Measurements from ENCODE around the gene OSBPL6.
"Not testable (repeated sequence)": the region's sequence is repeated elsewhere in the genome, so short reads cannot be mapped to it uniquely, and the experiment has no call there.

OSBPL6 gene

DNA sequence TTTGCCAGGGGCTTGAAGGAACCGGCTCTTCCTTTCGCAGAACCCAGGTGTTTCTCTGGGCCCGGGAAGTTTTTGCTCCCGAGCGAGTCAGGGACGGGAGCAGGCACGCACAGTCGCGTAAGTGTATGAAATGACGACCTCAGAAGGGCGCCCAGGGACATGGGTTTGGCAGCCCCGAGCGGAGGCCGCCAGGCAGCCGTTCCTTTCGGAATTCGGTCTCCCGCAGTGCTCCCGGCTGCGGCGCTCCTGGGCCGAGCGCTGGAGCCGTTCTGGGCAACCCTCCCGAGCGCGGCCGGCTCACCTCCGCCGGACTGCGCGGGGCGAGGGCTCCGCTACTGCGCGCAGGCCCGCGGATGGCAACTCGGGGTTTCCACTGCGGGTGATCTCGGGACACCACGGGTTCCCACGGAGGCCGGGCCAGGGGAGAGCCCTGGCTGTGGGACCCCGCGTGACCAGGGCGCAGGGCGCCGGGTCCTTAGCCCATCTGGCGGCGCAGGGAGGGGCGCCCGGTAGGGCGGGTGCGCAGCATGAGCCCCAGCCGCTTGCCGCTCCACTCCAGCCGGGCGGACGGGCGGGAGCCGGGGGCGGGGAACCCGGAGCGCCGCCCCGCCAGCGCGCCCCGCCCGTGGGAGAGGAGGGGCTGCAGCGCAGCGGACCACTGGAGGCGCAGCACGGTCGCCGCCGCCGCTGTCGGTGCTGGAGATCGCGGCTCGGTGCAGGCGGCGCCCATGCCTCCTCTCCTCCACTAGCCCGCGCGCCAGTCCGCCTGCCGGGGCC lies at the start of gene OSBPL6:
Gene OSBPL6, plus strand, starts transcription at position 690 of the 777 bp plus-strand sequence. CDS start 111,673 bp downstream, outside the sequence.
- DNase-seq: no peak

GRCh38 chr2:178152033-178152432 lies 42.3 kb upstream of the OSBPL6 start:
- no peak for DNase-seq

GRCh38 chr2:178152542-178152941 lies 41.8 kb upstream of the OSBPL6 start:
- no peak for DNase-seq

DNA sequence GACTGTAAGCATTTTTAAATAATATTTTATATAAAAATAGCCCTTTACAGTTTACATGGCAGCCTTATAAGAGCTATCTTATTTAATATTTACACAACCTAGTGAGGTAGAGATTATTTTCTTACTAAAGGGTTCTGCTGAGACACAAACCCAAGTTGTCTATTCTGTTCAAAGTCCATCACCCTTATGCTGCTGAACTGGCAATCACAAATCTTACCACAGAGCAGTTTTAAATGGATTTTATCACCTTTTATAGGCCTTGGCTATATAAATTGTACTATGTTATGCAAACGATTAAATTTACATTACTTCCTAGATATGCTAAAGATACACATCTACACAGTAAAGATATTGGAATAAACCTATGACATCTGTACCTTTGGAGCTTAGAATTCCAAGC lies 41.3 kb upstream of the OSBPL6 start:
- DNase-seq: no peak

- not testable (repeated sequence) for DNase-seq
Measured at GRCh38 chr2:178153878-178154277, 40.4 kb upstream of the OSBPL6 start.

GRCh38 chr2:178155524-178155923 lies 38.8 kb upstream of the OSBPL6 start:
- no peak for DNase-seq

GRCh38 chr2:178157574-178157973 lies 36.7 kb upstream of the OSBPL6 start:
- no peak for DNase-seq

DNA sequence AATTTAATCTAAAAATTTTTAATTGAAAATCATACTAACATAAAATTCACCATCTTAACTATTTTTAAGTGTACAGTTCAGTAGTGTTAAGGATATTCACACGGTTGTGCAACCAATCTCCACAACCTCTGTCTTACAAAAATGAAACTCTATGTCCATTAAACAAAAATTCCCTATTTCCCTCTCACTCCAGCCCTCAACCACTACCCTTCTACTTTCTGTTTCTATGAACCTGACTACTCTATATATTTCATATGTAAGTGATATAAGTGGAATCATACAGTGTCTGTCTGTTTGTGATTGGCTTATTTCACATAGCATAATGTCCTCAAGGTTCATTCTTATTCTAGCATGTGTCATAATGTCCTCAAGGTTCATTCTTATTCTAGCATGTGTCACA lies 34.3 kb upstream of the OSBPL6 start:
- DNase-seq: no peak

DNA sequence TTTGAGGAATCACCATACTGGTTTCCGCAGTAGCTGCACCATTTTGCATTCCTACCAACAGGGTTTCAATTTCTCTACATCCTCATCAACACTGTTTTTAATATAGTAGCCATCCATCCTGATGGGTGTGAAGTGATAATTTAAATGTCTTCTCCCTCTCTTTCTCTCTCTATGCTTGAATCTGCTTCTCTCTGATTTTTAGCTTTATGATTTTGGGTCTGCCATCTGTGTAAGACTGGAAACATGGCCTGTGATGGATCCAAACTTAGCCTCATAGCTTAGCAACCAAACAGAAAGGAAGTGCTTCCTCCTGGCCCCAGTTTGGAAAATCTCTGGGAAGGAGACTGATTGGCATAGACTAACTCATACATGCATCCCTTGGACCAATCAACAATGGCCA lies 33.7 kb upstream of the OSBPL6 start:
- no peak for DNase-seq

GRCh38 chr2:178163395-178163794 lies 30.9 kb upstream of the OSBPL6 start:
- DNase-seq: no peak

GRCh38 chr2:178163911-178164310 lies 30.4 kb upstream of the OSBPL6 start:
- no peak for DNase-seq

DNA sequence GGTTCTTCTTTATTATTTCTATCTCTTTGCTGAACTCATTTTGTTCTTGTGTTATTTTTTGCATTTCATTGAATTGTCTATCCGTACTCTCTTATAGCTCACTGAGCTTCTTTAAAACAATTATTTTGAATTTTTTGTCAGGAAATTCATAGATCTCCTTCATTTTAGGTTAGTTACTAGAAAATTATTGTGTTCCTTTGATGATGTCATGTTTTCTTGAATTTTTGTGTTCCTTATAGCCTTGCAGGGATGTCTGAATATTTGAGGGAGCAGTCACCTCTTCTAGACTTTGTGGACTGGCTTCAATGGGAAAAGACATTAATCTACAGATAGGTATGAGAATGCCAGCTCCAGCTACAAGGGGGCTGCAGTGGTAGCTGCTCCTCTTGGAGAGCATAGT lies 20.7 kb upstream of the OSBPL6 start:
- no peak for DNase-seq

GRCh38 chr2:178177066-178177679 lies 17.1 kb upstream of the OSBPL6 start:
- DNase-seq: no peak

- DNase-seq: not testable (repeated sequence)
Measured at GRCh38 chr2:178180648-178181047, 13.7 kb upstream of the OSBPL6 start.

DNA sequence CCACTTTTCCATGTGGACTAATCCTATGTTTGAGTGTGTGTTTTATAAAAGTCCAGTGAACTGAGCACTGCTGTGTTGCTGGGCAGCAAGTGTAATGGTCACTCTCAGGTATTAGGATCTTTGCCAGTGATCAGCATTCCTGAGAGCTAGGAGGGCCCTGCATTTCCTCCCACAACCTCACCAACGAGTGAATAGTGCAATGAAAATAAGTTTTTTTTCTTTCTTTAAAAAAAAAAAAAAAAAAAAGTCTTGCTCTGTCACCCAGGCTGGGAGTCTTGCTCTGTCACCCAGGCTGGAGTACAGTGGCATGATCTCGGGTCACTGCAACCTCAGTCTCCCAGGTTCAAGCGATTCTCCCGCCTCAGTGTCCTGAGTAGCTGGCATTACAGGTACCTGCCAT lies 6.5 kb upstream of the OSBPL6 start:
- no peak for DNase-seq

GRCh38 chr2:178188466-178188865 lies 5.8 kb upstream of the OSBPL6 start:
- DNase-seq: no peak

GRCh38 chr2:178191004-178191508 lies 3.3 kb upstream of the OSBPL6 start:
- DNase-seq: no peak

DNA sequence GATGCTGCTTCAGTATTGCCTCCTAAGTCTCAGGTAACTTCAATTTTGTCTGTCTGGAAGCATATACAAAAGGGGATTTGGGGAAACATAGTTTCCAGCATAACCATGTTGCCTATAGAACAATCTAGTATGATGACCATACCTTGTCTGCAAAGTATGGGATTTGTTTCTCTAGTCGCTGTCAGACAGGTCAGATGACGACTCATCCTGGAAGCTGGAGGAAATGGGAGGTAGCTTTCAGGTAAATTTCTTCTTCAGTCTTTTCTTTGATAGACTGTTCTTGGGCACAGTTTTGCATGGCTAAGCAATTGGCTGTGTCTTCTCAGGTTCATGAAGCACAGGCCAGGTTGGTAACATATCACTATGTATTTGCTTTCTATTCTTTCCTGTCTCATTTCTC lies 2.8 kb upstream of the OSBPL6 start:
- DNase-seq: no peak

- no peak for DNase-seq
Measured at GRCh38 chr2:178193496-178193822, 853 bp upstream of the OSBPL6 start.

- DNase-seq: peak; percentile 28
Measured at GRCh38 chr2:178194600-178195389, 483 bp downstream of the OSBPL6 start.

- no peak for DNase-seq
Measured at GRCh38 chr2:178195390-178196166, 1.3 kb downstream of the OSBPL6 start.

DNA sequence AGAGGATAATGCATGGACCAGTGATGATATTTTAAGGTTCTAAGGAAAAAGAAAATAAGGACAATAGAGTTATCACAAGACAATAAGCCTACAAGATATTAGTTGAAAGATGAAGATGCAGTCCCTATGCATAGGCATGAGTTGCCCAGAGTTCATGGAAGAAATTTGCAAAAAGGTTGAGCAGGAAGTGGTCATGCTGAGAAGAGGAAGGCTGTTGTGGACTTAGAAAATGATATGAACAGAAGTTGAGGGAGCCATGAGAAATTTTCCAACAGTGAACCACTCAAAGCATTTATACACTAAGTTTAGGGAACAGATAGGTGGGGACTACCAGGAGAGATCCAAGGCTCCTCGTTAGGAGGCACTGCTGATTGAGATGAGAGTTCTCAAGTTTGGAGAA lies 3.5 kb downstream of the OSBPL6 start:
- DNase-seq: no peak

DNA sequence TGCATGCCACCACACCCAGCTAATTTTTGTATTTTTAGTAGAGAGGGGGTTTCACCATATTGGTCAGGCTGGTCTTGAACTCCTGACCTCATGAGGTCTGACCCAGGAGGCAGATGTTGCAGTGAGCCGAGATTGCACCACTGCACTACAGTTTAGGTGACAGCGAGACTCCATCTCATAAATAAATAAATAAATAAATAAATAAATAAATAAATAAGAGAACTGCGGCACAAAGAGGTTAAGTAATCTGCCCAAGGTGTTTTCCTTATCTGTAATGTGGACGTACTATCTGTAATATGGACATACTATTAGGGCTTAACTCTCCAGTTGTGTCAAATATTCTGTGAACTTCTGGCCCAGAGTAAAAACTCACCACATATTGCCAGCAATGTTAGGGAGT lies 4.1 kb downstream of the OSBPL6 start:
- DNase-seq: not testable (repeated sequence)
